B cell (primary cell): ENCODE results near the gene PRPS2. TPM values are rescaled to one million over a fixed set of nuclear protein-coding genes. Genes with fewer than 3 reads are reported as not detected.

Source experiments
- ATAC-seq: fragments of 200-7000 bp; cut with Tn5 transposase; one replicate; pipeline ENCODE4 v1.10.0; 2021; ENCODE audit warnings: low read depth, mild to moderate bottlenecking, moderate number of reproducible peaks, moderate library complexity
- CTCF ChIA-PET: fragments of 350-600 bp; sonication (Branson Sonifier 250); formaldehyde crosslinking; loops from one replicate; lab custom pipeline; 2021; ENCODE audit warnings: antibody characterized with exemption, inconsistent platforms; lab: Charles Lee
- POLR2A ChIA-PET: fragments of 350-600 bp; sonication (Branson Sonifier 250); formaldehyde crosslinking; loops from one replicate; lab custom pipeline; 2021; ENCODE audit warnings: antibody characterized with exemption; lab: Charles Lee
- DNase-seq: peaks from one replicate; pipeline ENCODE4 v3.0.0; 2013
- H2AFZ ChIP-seq: 2 replicates; pipeline ENCODE4 v1.6.1; 2012; ENCODE audit warnings: mild to moderate bottlenecking, low read depth, low read length; ENCODE audit not compliant: insufficient read depth, poor library complexity, severe bottlenecking
- H3K27ac ChIP-seq, 2 donors: 1 replicate in 1 of 2; 2 replicates in 1 of 2; pipeline ENCODE4 v1.5.1; 2012 to 2013; ENCODE audit warnings: low read length in 2 of 2, mild to moderate bottlenecking in 2 of 2, moderate library complexity in 1 of 2
- H3K27me3 ChIP-seq, 4 experiments: fragments of 200-600 bp in 1 of 4; sonication (generic) in 1 of 4; replicated peaks in 1 of 4; 1 replicate in 2 of 4; 2 replicates in 2 of 4; pipeline versions ENCODE4 v1.6.1 to v1.7.0; 2013 to 2016; ENCODE audit warnings: low read length in 3 of 4, mild to moderate bottlenecking in 2 of 4, mixed read lengths in 1 of 4, moderate library complexity in 1 of 4; ENCODE audit not compliant: insufficient read depth in 4 of 4, control insufficient read depth in 3 of 4; ENCODE audit errors: control extremely low read depth in 1 of 4
- H3K36me3 ChIP-seq, 2 experiments: replicated peaks in 1 of 2; 1 replicate in 1 of 2; 2 replicates in 1 of 2; pipeline versions ENCODE4 v1.6.1 to v1.7.1; 2013; ENCODE audit warnings: low read length in 1 of 2; ENCODE audit not compliant: insufficient read depth in 2 of 2, control insufficient read depth in 1 of 2; ENCODE audit errors: control extremely low read depth in 1 of 2, extremely low read depth in 1 of 2
- H3K4me1 ChIP-seq, 2 donors: fragments of 200-600 bp in 1 of 2; sonication (generic) in 1 of 2; 1 replicate in 1 of 2; 2 replicates in 1 of 2; pipeline versions ENCODE4 v1.5.1 to v1.6.1; 2013 to 2017; ENCODE audit warnings: low read length in 2 of 2; ENCODE audit not compliant: control insufficient read depth in 2 of 2, insufficient read depth in 2 of 2
- H3K4me2 ChIP-seq: replicated peaks from 2 replicates; pipeline ENCODE3; 2012; ENCODE audit warnings: mild to moderate bottlenecking, low read depth, low read length; ENCODE audit not compliant: poor library complexity, severe bottlenecking
- H3K4me3 ChIP-seq, 5 experiments: fragments of 200-600 bp in 1 of 5; sonication (generic) in 1 of 5; 1 replicate in 3 of 5; 2 replicates in 2 of 5; pipeline versions ENCODE4 v1.5.1 to v1.7.0; 2011 to 2016; ENCODE audit warnings: low read length in 4 of 5, mild to moderate bottlenecking in 4 of 5, low read depth in 2 of 5, control low read depth in 1 of 5, moderate library complexity in 1 of 5; ENCODE audit not compliant: insufficient read depth in 1 of 5; ENCODE audit errors: control extremely low read depth in 1 of 5, extremely low read depth in 1 of 5
- H3K79me2 ChIP-seq: fragments of 200-600 bp; sonication (generic); one replicate; pipeline ENCODE4 v1.6.0; 2016; ENCODE audit warnings: low read length; ENCODE audit not compliant: control insufficient read depth, insufficient read depth
- H3K9ac ChIP-seq: fragments of 200-600 bp; sonication (generic); 2 replicates; pipeline ENCODE4 v1.6.1; 2017; ENCODE audit warnings: mild to moderate bottlenecking, low read length, moderate library complexity
- H3K9me3 ChIP-seq, 3 donors: one replicate each; pipeline versions ENCODE4 v1.6.1 to v1.7.1; 2013; ENCODE audit warnings: low read length in 2 of 3; ENCODE audit not compliant: control insufficient read depth in 2 of 3, insufficient read depth in 1 of 3; ENCODE audit errors: control extremely low read depth in 1 of 3
- H4K20me1 ChIP-seq: 2 replicates; pipeline ENCODE4 v1.6.0; 2012; ENCODE audit warnings: mild to moderate bottlenecking, low read length; ENCODE audit not compliant: insufficient read depth, control insufficient read depth, poor library complexity, severe bottlenecking
- H3K27ac Mint-ChIP-seq: one replicate; pipeline ENCODE4 v1.8.0; 2021; ENCODE audit warnings: mixed read lengths
- H3K27me3 Mint-ChIP-seq: one replicate; pipeline ENCODE4 v1.8.0; 2021; ENCODE audit warnings: mixed read lengths
- H3K4me1 Mint-ChIP-seq: one replicate; pipeline ENCODE4 v1.8.0; 2021; ENCODE audit warnings: mixed read lengths
- H3K4me3 Mint-ChIP-seq: one replicate; pipeline ENCODE4 v1.8.0; 2021; ENCODE audit warnings: mixed read lengths
- H3K9me3 Mint-ChIP-seq: one replicate; pipeline ENCODE4 v1.8.0; 2022; ENCODE audit warnings: mixed read lengths; ENCODE audit not compliant: insufficient read depth
- EZH2 ChIP-seq: IDR thresholded peaks from 2 replicates; pipeline ENCODE4 v1.6.1; 2012; ENCODE audit warnings: borderline replicate concordance, low read depth, mild to moderate bottlenecking, moderate library complexity, low read length; ENCODE audit not compliant: insufficient read depth, poor library complexity, severe bottlenecking
- WGBS: methylation state at CpG from one replicate; pipeline ENCODE4 v1.1.5; 2013; ENCODE audit warnings: missing lambda C conversion rate; ENCODE audit not compliant: insufficient coverage; 5-methylcytosine and 5-hydroxymethylcytosine counted together
- intact Hi-C: fragments of 100-400 bp; cut with micrococcal nuclease; formaldehyde crosslinking; loops from one replicate; pipeline ENCODE4 v1.10.0; 2022
- polyA plus RNA-seq: library from polyadenylated mRNA; depleted of rRNA; stranded (reverse); fragments of >200 nt; gene quantifications from 2 replicates; pipeline ENCODE4 v1.2.3, GENCODE V29; 2012
- total RNA-seq, 2 donors: library from RNA; stranded (reverse); fragments of 120-200 nt in 1 of 2; gene quantifications; 1 replicate in 1 of 2; 2 replicates in 1 of 2; pipeline versions ENCODE4 v1.2.3 to v1.2.4, GENCODE V29; 2013 to 2022
- TF ChIP-seq, protein P1 (sequence below): fragments of 200-600 bp; IDR thresholded peaks from one replicate; pipeline ENCODE4 v1.8.0; 2022; ENCODE audit warnings: antibody characterized with exemption, mild to moderate bottlenecking

Gene PRPS2
- total and polyA plus RNA-seq, 2 donors (not counting 1 experiment from before 2014, with no cell fraction given): 11.6 to 31.1 TPM

DNA sequence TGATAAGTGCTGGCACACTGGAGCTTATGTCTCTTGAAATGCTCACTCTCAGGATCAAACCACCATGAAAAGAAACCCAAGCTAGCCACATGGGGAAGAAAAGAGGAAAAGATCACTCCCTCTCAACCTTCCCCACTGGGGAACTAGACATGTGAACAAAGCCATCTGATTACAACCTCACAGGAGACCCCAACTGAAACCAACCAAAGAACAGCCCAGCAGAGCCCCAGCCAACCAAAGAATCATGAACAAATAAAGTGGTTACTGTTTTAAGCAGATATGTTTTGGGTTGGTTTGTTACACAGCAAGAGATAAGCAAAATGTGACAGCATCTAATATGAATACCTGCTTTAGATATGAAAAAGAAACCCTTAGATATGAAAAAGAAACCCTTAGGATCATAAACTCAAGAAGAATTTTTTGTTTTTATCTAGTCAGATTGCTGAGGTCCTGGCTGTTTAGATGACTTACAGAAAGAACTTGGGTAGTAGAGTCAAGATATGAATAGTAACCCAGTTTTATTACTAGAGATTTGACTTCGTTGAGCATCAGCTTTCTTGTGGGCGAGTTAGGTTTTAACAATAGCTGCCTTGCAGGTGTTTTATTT, 52.0 kb downstream of the PRPS2 start:
- peak overlapping the region; percentile 64 for H3K4me2 ChIP-seq
- peak overlapping the region; percentile 86 for H3K4me3 Mint-ChIP-seq
- intact Hi-C loops: loop anchor here (10.0 kb wide), 1 partner anchor 52 kb away; no protein-coding TSS in a partner anchor

More for the DNA sequence above, 52.0 kb downstream of the PRPS2 start:
- TF ChIP-seq EZH2: no peak
- TF ChIP-seq, protein P1, sequence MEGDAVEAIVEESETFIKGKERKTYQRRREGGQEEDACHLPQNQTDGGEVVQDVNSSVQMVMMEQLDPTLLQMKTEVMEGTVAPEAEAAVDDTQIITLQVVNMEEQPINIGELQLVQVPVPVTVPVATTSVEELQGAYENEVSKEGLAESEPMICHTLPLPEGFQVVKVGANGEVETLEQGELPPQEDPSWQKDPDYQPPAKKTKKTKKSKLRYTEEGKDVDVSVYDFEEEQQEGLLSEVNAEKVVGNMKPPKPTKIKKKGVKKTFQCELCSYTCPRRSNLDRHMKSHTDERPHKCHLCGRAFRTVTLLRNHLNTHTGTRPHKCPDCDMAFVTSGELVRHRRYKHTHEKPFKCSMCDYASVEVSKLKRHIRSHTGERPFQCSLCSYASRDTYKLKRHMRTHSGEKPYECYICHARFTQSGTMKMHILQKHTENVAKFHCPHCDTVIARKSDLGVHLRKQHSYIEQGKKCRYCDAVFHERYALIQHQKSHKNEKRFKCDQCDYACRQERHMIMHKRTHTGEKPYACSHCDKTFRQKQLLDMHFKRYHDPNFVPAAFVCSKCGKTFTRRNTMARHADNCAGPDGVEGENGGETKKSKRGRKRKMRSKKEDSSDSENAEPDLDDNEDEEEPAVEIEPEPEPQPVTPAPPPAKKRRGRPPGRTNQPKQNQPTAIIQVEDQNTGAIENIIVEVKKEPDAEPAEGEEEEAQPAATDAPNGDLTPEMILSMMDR: no peak
- no peaks in the 10 kb centered on the region for H3K27me3 Mint-ChIP-seq
- Histone ChIP-seq H3K27me3 (no peaks in the 10 kb centered on the region), H3K4me1 (peaks cover 17 to 19% of the 10 kb centered on the region in 2 donors), H3K79me2 (no peaks in the 10 kb centered on the region), H3K9me3 (no peaks in the 10 kb centered on the region), H3K4me3 (peak overlapping the region in 2 of 5 experiments; percentile 22 to 42), H3K36me3 (no peaks in the 10 kb centered on the region), H4K20me1 (no peaks in the 10 kb centered on the region), H3K9ac (peak overlapping the region; percentile 61), H3K27ac (peak overlapping the region; percentile 75 to 84), H2AFZ (peak overlapping the region; percentile 76)
- peak overlapping the region; percentile 91 for H3K27ac Mint-ChIP-seq
- POLR2A ChIA-PET: no interaction called here
- DNase-seq (no peak), ATAC-seq (no peak)
- CTCF ChIA-PET: interaction anchor here (0.9 to 1.6 kb wide), 4 partner anchors 23 to 645 kb away, joined by 3 to 7 read pairs (median 3); no protein-coding TSS in a partner anchor
- H3K9me3 Mint-ChIP-seq: no peaks in the 10 kb centered on the region
- peaks cover 12% of the 10 kb centered on the region for H3K4me1 Mint-ChIP-seq
- no CpG with 5 or more reads among the region's 2 CpGs for WGBS
